H9 (cell line): ENCODE results near the gene GSG1L. TPM values are rescaled to one million over a fixed set of nuclear protein-coding genes. Genes with fewer than 3 reads are reported as not detected.
A peak's percentile ranks its signal among the peaks of the same experiment; 100 is the strongest.

ENCODE experiments used
- DNase-seq: peaks from one replicate; pipeline ENCODE4 v3.0.0-alpha.2; 2017
- H2AFZ ChIP-seq: one replicate; pipeline ENCODE4 v1.6.1; 2013; ENCODE audit warnings: mild to moderate bottlenecking, low read length, control low read depth, moderate library complexity
- H2AK5ac ChIP-seq: 2 replicates; pipeline ENCODE4 v1.6.1; 2013; ENCODE audit warnings: low read length, control low read depth, mixed read lengths; ENCODE audit not compliant: insufficient read length
- H2BK120ac ChIP-seq: one replicate; pipeline ENCODE4 v1.6.1; 2013; ENCODE audit warnings: low read depth, mild to moderate bottlenecking, low read length, control low read depth, inconsistent platforms; ENCODE audit not compliant: poor library complexity, severe bottlenecking
- H2BK12ac ChIP-seq: 2 replicates; pipeline ENCODE4 v1.6.1; 2013; ENCODE audit warnings: low read length, control low read depth, mixed read lengths, low read depth; ENCODE audit not compliant: insufficient read length
- H2BK15ac ChIP-seq: 2 replicates; pipeline ENCODE4 v1.6.1; 2013; ENCODE audit warnings: low read depth, low read length, control low read depth
- H2BK20ac ChIP-seq: one replicate; pipeline ENCODE4 v1.6.1; 2013; ENCODE audit warnings: low read depth, mild to moderate bottlenecking, low read length, control low read depth, inconsistent platforms; ENCODE audit not compliant: poor library complexity, severe bottlenecking
- H2BK5ac ChIP-seq: 2 replicates; pipeline ENCODE4 v1.6.1; 2013; ENCODE audit warnings: low read length, control low read depth, mixed read lengths; ENCODE audit not compliant: insufficient read length
- H3K14ac ChIP-seq: 2 replicates; pipeline ENCODE4 v1.6.1; 2013; ENCODE audit warnings: low read length, control low read depth; ENCODE audit not compliant: insufficient read depth
- H3K18ac ChIP-seq: 2 replicates; pipeline ENCODE4 v1.6.1; 2013; ENCODE audit warnings: low read depth, mild to moderate bottlenecking, mixed read lengths, low read length, control low read depth; ENCODE audit not compliant: insufficient read length
- H3K23ac ChIP-seq: 2 replicates; pipeline ENCODE4 v1.6.1; 2013; ENCODE audit warnings: low read length, control low read depth, mixed read lengths, low read depth; ENCODE audit not compliant: insufficient read length
- H3K23me2 ChIP-seq: 2 replicates; pipeline ENCODE4 v1.6.1; 2013; ENCODE audit warnings: low read depth, mild to moderate bottlenecking, mixed read lengths, low read length, control low read depth; ENCODE audit not compliant: insufficient read length, poor library complexity, severe bottlenecking
- H3K27ac ChIP-seq: 2 replicates; pipeline ENCODE4 v1.5.1; 2013; ENCODE audit warnings: low read length, control low read depth, mixed read lengths, low read depth; ENCODE audit not compliant: insufficient read length
- H3K27me3 ChIP-seq: 2 replicates; pipeline ENCODE4 v1.6.1; 2013; ENCODE audit warnings: low read length, control low read depth, inconsistent platforms; ENCODE audit not compliant: insufficient read depth
- H3K4ac ChIP-seq: 2 replicates; pipeline ENCODE4 v1.6.1; 2013; ENCODE audit warnings: low read depth, mild to moderate bottlenecking, control low read depth, inconsistent platforms, low read length, moderate library complexity
- H3K4me1 ChIP-seq: 2 replicates; pipeline ENCODE4 v1.6.1; 2013; ENCODE audit warnings: low read length, control low read depth, inconsistent platforms; ENCODE audit not compliant: insufficient read depth
- H3K4me2 ChIP-seq: 2 replicates; pipeline ENCODE4 v1.6.1; 2013; ENCODE audit warnings: low read length, control low read depth, mixed read lengths; ENCODE audit not compliant: insufficient read length, insufficient read depth
- H3K56ac ChIP-seq: 2 replicates; pipeline ENCODE4 v1.6.1; 2013; ENCODE audit warnings: low read depth, mild to moderate bottlenecking, mixed read lengths, low read length, control low read depth; ENCODE audit not compliant: insufficient read length
- H3K79me1 ChIP-seq: 2 replicates; pipeline ENCODE4 v1.6.1; 2013; ENCODE audit warnings: low read depth, mild to moderate bottlenecking, moderate library complexity, low read length, control low read depth, inconsistent platforms; ENCODE audit not compliant: insufficient read depth, poor library complexity, severe bottlenecking
- H3K79me2 ChIP-seq: 2 replicates; pipeline ENCODE4 v1.6.1; 2013; ENCODE audit warnings: low read length, control low read depth, inconsistent platforms; ENCODE audit not compliant: insufficient read depth
- H3K9ac ChIP-seq: 2 replicates; pipeline ENCODE4 v1.6.1; 2013; ENCODE audit warnings: low read length, control low read depth, mixed read lengths; ENCODE audit not compliant: insufficient read length; ENCODE audit errors: extremely low read depth
- H3K9me3 ChIP-seq: one replicate; pipeline ENCODE4 v1.6.1; 2013; ENCODE audit warnings: low read depth, low read length, inconsistent platforms; ENCODE audit not compliant: control insufficient read depth
- H3T11ph ChIP-seq: one replicate; pipeline ENCODE4 v1.6.1; 2013; ENCODE audit warnings: mild to moderate bottlenecking, low read length, control low read depth, inconsistent platforms
- H4K20me1 ChIP-seq: one replicate; pipeline ENCODE4 v1.6.1; 2013; ENCODE audit not compliant: control insufficient read depth, insufficient read length, insufficient read depth
- H4K5ac ChIP-seq: 2 replicates; pipeline ENCODE4 v1.6.1; 2013; ENCODE audit warnings: low read depth, mild to moderate bottlenecking, mixed read lengths, low read length, control low read depth; ENCODE audit not compliant: insufficient read length
- H4K8ac ChIP-seq: replicated peaks from 2 replicates; pipeline ENCODE4 v1.6.1; 2013; ENCODE audit warnings: low read length, control low read depth, mixed read lengths, low read depth; ENCODE audit not compliant: insufficient read length
- H4K91ac ChIP-seq: 2 replicates; pipeline ENCODE4 v1.6.1; 2013; ENCODE audit warnings: low read depth, mild to moderate bottlenecking, moderate library complexity, mixed read lengths, low read length, control low read depth; ENCODE audit not compliant: insufficient read length
- H3K27ac Mint-ChIP-seq, 3 experiments: 2 replicates in 2 of 3; 3 replicates in 1 of 3; pipeline ENCODE4 v1.8.0; 2020 to 2021; ENCODE audit warnings: mixed read lengths in 3 of 3, mild to moderate bottlenecking in 1 of 3, moderate library complexity in 1 of 3
- H3K27me3 Mint-ChIP-seq: 2 replicates; pipeline ENCODE4 v1.8.0; 2021; ENCODE audit warnings: low read depth, mild to moderate bottlenecking, moderate library complexity, mixed read lengths
- H3K36me3 Mint-ChIP-seq, 3 experiments: 2 replicates in 2 of 3; 3 replicates in 1 of 3; pipeline ENCODE4 v1.8.0; 2020 to 2021; ENCODE audit warnings: low read depth in 3 of 3, mixed read lengths in 3 of 3; ENCODE audit not compliant: insufficient read depth in 1 of 3
- H3K4me1 Mint-ChIP-seq, 2 experiments: 2 replicates each; pipeline ENCODE4 v1.8.0; 2020; ENCODE audit warnings: mixed read lengths in 2 of 2
- H3K4me3 Mint-ChIP-seq, 2 experiments: 2 replicates in 1 of 2; 3 replicates in 1 of 2; pipeline ENCODE4 v1.8.0; 2020 to 2021; ENCODE audit warnings: mild to moderate bottlenecking in 2 of 2, mixed read lengths in 2 of 2, moderate library complexity in 1 of 2
- H3K9me3 Mint-ChIP-seq, 2 experiments: 2 replicates in 1 of 2; 3 replicates in 1 of 2; pipeline ENCODE4 v1.8.0; 2020; ENCODE audit warnings: mild to moderate bottlenecking in 2 of 2, mixed read lengths in 2 of 2, moderate library complexity in 1 of 2
- CTCF ChIP-seq: fragments of 200-600 bp; sonication (generic); conservative IDR thresholded peaks from 3 replicates; pipeline ENCODE4 v1.8.0; 2021; ENCODE audit warnings: antibody characterized with exemption, mild to moderate bottlenecking
- WGBS: extraction: QIAGEN DNeasy Blood & Tissue Kit; methylation state at CpG from one replicate; pipeline ENCODE4 v1.1.7; 2013; ENCODE audit warnings: missing lambda C conversion rate, low lambda C conversion rate, mixed read lengths; ENCODE audit not compliant: insufficient read length; ENCODE audit errors: extremely low coverage; 5-methylcytosine and 5-hydroxymethylcytosine counted together
- total RNA-seq: library from RNA; stranded (reverse); gene quantifications from 2 replicates; pipeline ENCODE4 v1.2.1, GENCODE V29; 2021

GSG1L gene
- total RNA-seq, 1 experiment from 2014 or later, result 0.35 TPM

- Histone ChIP-seq H2BK15ac (no peak overlapping the region), H2BK120ac (no peak overlapping the region), H2BK20ac (no peak overlapping the region), H3K4me2 (no peak overlapping the region), H3K23ac (no peak overlapping the region), H4K5ac (no peak overlapping the region), H3K79me2 (no peaks in the 10 kb centered on the region), H3K27me3 (no peaks in the 10 kb centered on the region), H4K8ac (no peak overlapping the region), H4K20me1 (no peaks in the 10 kb centered on the region), H3K27ac (no peak overlapping the region), H3K18ac (no peak overlapping the region), H3K23me2 (no peaks in the 10 kb centered on the region), H2BK5ac (no peak overlapping the region), H3K56ac (no peak overlapping the region), H3K14ac (no peak overlapping the region), H2BK12ac (no peak overlapping the region), H2AFZ (no peak overlapping the region), H3K9ac (no peak overlapping the region), H3K4me1 (no peaks in the 10 kb centered on the region), H2AK5ac (no peak overlapping the region), H4K91ac (no peak overlapping the region), H3K79me1 (no peaks in the 10 kb centered on the region), H3T11ph (no peak overlapping the region), H3K9me3 (no peaks in the 10 kb centered on the region), H3K4ac (no peak overlapping the region)
- no CpG with 5 or more reads among the region's 13 CpGs for WGBS
- DNase-seq, result no peak
- Mint-ChIP-seq H3K27ac (0 out of 7 replicates have a peak overlapping the region, but pooled peaks of 1 of the 3 experiments have one; percentile 24), H3K27me3 (peaks cover 6% of the 10 kb centered on the region; the same call in 1 of the 2 replicates), H3K4me1 (peaks cover 0 to 9% of the 10 kb centered on the region in 2 experiments; a peak in 2 of 4 replicates), H3K9me3 (no peaks in the 10 kb centered on the region), H3K36me3 (no peaks in the 10 kb centered on the region), H3K4me3 (no peak overlapping the region)
- TF ChIP-seq CTCF, result no peak
Measured at GRCh38 chr16:27819356-27819755, 244.2 kb downstream of the GSG1L start.
